ENCODE results near the gene TM2D1.

TM2D1 gene

GRCh38 chr1:61670016-61670415 is 54.9 kb downstream of the TM2D1 start:
- Histone ChIP-seq H3K27me3 (ENCODE audit: control insufficient read depth, insufficient read depth, low read length) (no peaks in the 10 kb centered on the region), H3K9me3 (ENCODE audit: control insufficient read depth, low read depth, low read length) (no peaks in the 10 kb centered on the region), H3K4me3 (ENCODE audit: low read length) (no peak overlapping the region), H3K4me1 (ENCODE audit: control insufficient read depth, low read depth, low read length) (no peaks in the 10 kb centered on the region), H3K27ac (ENCODE audit: low read length) (no peak overlapping the region), H3K36me3 (ENCODE audit: control insufficient read depth, low read depth, low read length) (no peaks in the 10 kb centered on the region), H3K9ac (ENCODE audit: low read length) (no peak overlapping the region)

GRCh38 chr1:61659061-61659460 is 65.9 kb downstream of the TM2D1 start:
- Histone ChIP-seq H3K27me3 (ENCODE audit: control insufficient read depth, insufficient read depth, low read length) (no peaks in the 10 kb centered on the region), H3K4me3 (ENCODE audit: low read length) (no peak overlapping the region)

GRCh38 chr1:61655453-61655852 is 69.5 kb downstream of the TM2D1 start:
- no peak overlapping the region for H3K9ac ChIP-seq (ENCODE audit: low read length)
- H3K9me3 ChIP-seq (ENCODE audit: control insufficient read depth, low read depth, low read length) = no peaks in the 10 kb centered on the region
- H3K4me1 ChIP-seq (ENCODE audit: control insufficient read depth, low read depth, low read length) = no peaks in the 10 kb centered on the region
- no peaks in the 10 kb centered on the region for H3K36me3 ChIP-seq (ENCODE audit: control insufficient read depth, low read depth, low read length)
- H3K4me3 ChIP-seq (ENCODE audit: low read length) = no peak overlapping the region
- H3K27me3 ChIP-seq (ENCODE audit: control insufficient read depth, insufficient read depth, low read length) = no peaks in the 10 kb centered on the region
- no peak overlapping the region for H3K27ac ChIP-seq (ENCODE audit: low read length)

More at GRCh38 chr1:61659061-61659460, 65.9 kb downstream of the TM2D1 start:
- Histone ChIP-seq H3K4me1 (ENCODE audit: control insufficient read depth, low read depth, low read length) (no peaks in the 10 kb centered on the region), H3K9ac (ENCODE audit: low read length) (no peak overlapping the region), H3K9me3 (ENCODE audit: control insufficient read depth, low read depth, low read length) (no peaks in the 10 kb centered on the region), H3K36me3 (ENCODE audit: control insufficient read depth, low read depth, low read length) (no peaks in the 10 kb centered on the region), H3K27ac (ENCODE audit: low read length) (no peak overlapping the region)

GRCh38 chr1:61654067-61654466 is 70.9 kb downstream of the TM2D1 start:
- Histone ChIP-seq H3K27ac (ENCODE audit: low read length) (no peak overlapping the region), H3K4me1 (ENCODE audit: control insufficient read depth, low read depth, low read length) (no peaks in the 10 kb centered on the region), H3K9ac (ENCODE audit: low read length) (no peak overlapping the region), H3K36me3 (ENCODE audit: control insufficient read depth, low read depth, low read length) (no peaks in the 10 kb centered on the region), H3K27me3 (ENCODE audit: control insufficient read depth, insufficient read depth, low read length) (no peaks in the 10 kb centered on the region), H3K4me3 (ENCODE audit: low read length) (no peak overlapping the region), H3K9me3 (ENCODE audit: control insufficient read depth, low read depth, low read length) (no peaks in the 10 kb centered on the region)

GRCh38 chr1:61648983-61649742 is 75.8 kb downstream of the TM2D1 start:
- H3K9me3 ChIP-seq (ENCODE audit: control insufficient read depth, low read depth, low read length) = no peaks in the 10 kb centered on the region
- H3K36me3 ChIP-seq (ENCODE audit: control insufficient read depth, low read depth, low read length) = no peaks in the 10 kb centered on the region
- no peak overlapping the region for H3K27ac ChIP-seq (ENCODE audit: low read length)
- H3K9ac ChIP-seq (ENCODE audit: low read length) = no peak overlapping the region
- no peak overlapping the region for H3K4me3 ChIP-seq (ENCODE audit: low read length)
- H3K4me1 ChIP-seq (ENCODE audit: control insufficient read depth, low read depth, low read length) = no peaks in the 10 kb centered on the region
- no peaks in the 10 kb centered on the region for H3K27me3 ChIP-seq (ENCODE audit: control insufficient read depth, insufficient read depth, low read length)

- H3K9me3 ChIP-seq (ENCODE audit: control insufficient read depth, low read depth, low read length) = no peaks in the 10 kb centered on the region
- H3K36me3 ChIP-seq (ENCODE audit: control insufficient read depth, low read depth, low read length) = no peaks in the 10 kb centered on the region
- no peak overlapping the region for H3K27ac ChIP-seq (ENCODE audit: low read length)
- H3K9ac ChIP-seq (ENCODE audit: low read length) = no peak overlapping the region
- peaks cover under 1% of the 10 kb centered on the region for H3K4me1 ChIP-seq (ENCODE audit: control insufficient read depth, low read depth, low read length)
- no peak overlapping the region for H3K4me3 ChIP-seq (ENCODE audit: low read length)
- no peaks in the 10 kb centered on the region for H3K27me3 ChIP-seq (ENCODE audit: control insufficient read depth, insufficient read depth, low read length)
These were observed 77.8 kb downstream of the TM2D1 start for GRCh38 chr1:61647142-61647541.

- no peaks in the 10 kb centered on the region for H3K9me3 ChIP-seq (ENCODE audit: control insufficient read depth, low read depth, low read length)
- H3K9ac ChIP-seq (ENCODE audit: low read length) = no peak overlapping the region
- H3K27ac ChIP-seq (ENCODE audit: low read length) = no peak overlapping the region
- H3K27me3 ChIP-seq (ENCODE audit: control insufficient read depth, insufficient read depth, low read length) = peaks cover 9% of the 10 kb centered on the region
- H3K4me3 ChIP-seq (ENCODE audit: low read length) = no peak overlapping the region
- no peaks in the 10 kb centered on the region for H3K36me3 ChIP-seq (ENCODE audit: control insufficient read depth, low read depth, low read length)
- H3K4me1 ChIP-seq (ENCODE audit: control insufficient read depth, low read depth, low read length) = peaks cover 4% of the 10 kb centered on the region
These were observed 79.5 kb downstream of the TM2D1 start for GRCh38 chr1:61645476-61645875.

GRCh38 chr1:61644303-61644702 is 80.6 kb downstream of the TM2D1 start:
- no peaks in the 10 kb centered on the region for H3K36me3 ChIP-seq (ENCODE audit: control insufficient read depth, low read depth, low read length)
- peaks cover 4% of the 10 kb centered on the region for H3K4me1 ChIP-seq (ENCODE audit: control insufficient read depth, low read depth, low read length)
- no peak overlapping the region for H3K27ac ChIP-seq (ENCODE audit: low read length)
- no peak overlapping the region for H3K9ac ChIP-seq (ENCODE audit: low read length)
- H3K4me3 ChIP-seq (ENCODE audit: low read length) = no peak overlapping the region
- H3K9me3 ChIP-seq (ENCODE audit: control insufficient read depth, low read depth, low read length) = no peaks in the 10 kb centered on the region
- peaks cover 11% of the 10 kb centered on the region for H3K27me3 ChIP-seq (ENCODE audit: control insufficient read depth, insufficient read depth, low read length)

GRCh38 chr1:61642475-61643232 is 82.3 kb downstream of the TM2D1 start:
- H3K27me3 ChIP-seq (ENCODE audit: control insufficient read depth, insufficient read depth, low read length) = peaks cover 11% of the 10 kb centered on the region
- H3K9ac ChIP-seq (ENCODE audit: low read length) = no peak overlapping the region

GRCh38 chr1:61641578-61642336 is 83.2 kb downstream of the TM2D1 start:
- Histone ChIP-seq H3K9ac (ENCODE audit: low read length) (no peak overlapping the region), H3K4me1 (ENCODE audit: control insufficient read depth, low read depth, low read length) (peaks cover 7% of the 10 kb centered on the region), H3K27ac (ENCODE audit: low read length) (no peak overlapping the region), H3K36me3 (ENCODE audit: control insufficient read depth, low read depth, low read length) (no peaks in the 10 kb centered on the region), H3K27me3 (ENCODE audit: control insufficient read depth, insufficient read depth, low read length) (peaks cover 11% of the 10 kb centered on the region), H3K9me3 (ENCODE audit: control insufficient read depth, low read depth, low read length) (no peaks in the 10 kb centered on the region), H3K4me3 (ENCODE audit: low read length) (no peak overlapping the region)

More at GRCh38 chr1:61642475-61643232, 82.3 kb downstream of the TM2D1 start:
- Histone ChIP-seq H3K9me3 (ENCODE audit: control insufficient read depth, low read depth, low read length) (no peaks in the 10 kb centered on the region), H3K4me3 (ENCODE audit: low read length) (no peak overlapping the region), H3K36me3 (ENCODE audit: control insufficient read depth, low read depth, low read length) (no peaks in the 10 kb centered on the region), H3K4me1 (ENCODE audit: control insufficient read depth, low read depth, low read length) (peaks cover 4% of the 10 kb centered on the region), H3K27ac (ENCODE audit: low read length) (no peak overlapping the region)

Measured in iPS-18a (cell line).